Natural killer cell (primary cell): ENCODE measurements around the gene ENTPD8. TPM values are rescaled to one million over a fixed set of nuclear protein-coding genes. Genes with fewer than 3 reads are reported as not detected.

Experiments
- ATAC-seq, 3 donors: fragments of 150-1000 bp in 2 of 3; fragments of 200-7000 bp in 1 of 3; cut with Tn5 transposase; 1 replicate in 1 of 3; 2 replicates in 2 of 3; pipeline ENCODE4 v1.10.0; 2021; ENCODE audit warnings: mild to moderate bottlenecking in 2 of 3, moderate library complexity in 2 of 3
- DNase-seq, 2 donors: peaks; one replicate each; pipeline versions ENCODE4 v3.0.0 to v3.0.0-alpha.2; 2013 to 2021; ENCODE audit warnings: mixed read lengths in 1 of 2
- H3K27ac ChIP-seq: one replicate; pipeline ENCODE4 v1.5.1; 2013; ENCODE audit warnings: mild to moderate bottlenecking, low read length
- H3K27me3 ChIP-seq: one replicate; pipeline ENCODE4 v1.6.1; 2013; ENCODE audit warnings: low read length; ENCODE audit not compliant: control insufficient read depth, insufficient read depth
- H3K36me3 ChIP-seq: one replicate; pipeline ENCODE4 v1.6.1; 2013; ENCODE audit warnings: low read length; ENCODE audit not compliant: control insufficient read depth, insufficient read depth
- H3K4me1 ChIP-seq: one replicate; pipeline ENCODE4 v1.6.1; 2013; ENCODE audit warnings: low read length; ENCODE audit not compliant: control insufficient read depth, insufficient read depth
- H3K4me3 ChIP-seq: one replicate; pipeline ENCODE4 v1.5.1; 2013; ENCODE audit warnings: low read length
- H3K9me3 ChIP-seq: one replicate; pipeline ENCODE4 v1.6.1; 2013; ENCODE audit warnings: low read length; ENCODE audit not compliant: control insufficient read depth, insufficient read depth
- H3K27ac Mint-ChIP-seq, 2 donors: one replicate each; pipeline ENCODE4 v1.8.0; 2022; ENCODE audit warnings: mild to moderate bottlenecking in 2 of 2, mixed read lengths in 2 of 2, moderate library complexity in 1 of 2
- H3K27me3 Mint-ChIP-seq, 2 donors: one replicate each; pipeline ENCODE4 v1.8.0; 2022; ENCODE audit warnings: low read depth in 2 of 2, mixed read lengths in 2 of 2
- H3K36me3 Mint-ChIP-seq: one replicate; pipeline ENCODE4 v1.8.0; 2022; ENCODE audit warnings: mixed read lengths
- H3K4me1 Mint-ChIP-seq, 2 donors: one replicate each; pipeline ENCODE4 v1.8.0; 2022; ENCODE audit warnings: mixed read lengths in 2 of 2
- H3K4me3 Mint-ChIP-seq: one replicate; pipeline ENCODE4 v1.8.0; 2022; ENCODE audit warnings: mild to moderate bottlenecking, moderate library complexity, mixed read lengths
- H3K9me3 Mint-ChIP-seq, 2 donors: one replicate each; pipeline ENCODE4 v1.8.0; 2022; ENCODE audit warnings: mixed read lengths in 2 of 2
- CTCF ChIP-seq: fragments of 200-600 bp; IDR thresholded peaks from one replicate; pipeline ENCODE4 v1.8.0; 2022; ENCODE audit warnings: antibody characterized with exemption
- WGBS: methylation state at CpG from one replicate; pipeline ENCODE4 v1.1.7; 2013; ENCODE audit warnings: missing lambda C conversion rate; ENCODE audit not compliant: insufficient coverage; 5-methylcytosine and 5-hydroxymethylcytosine counted together
- intact Hi-C: fragments of 100-400 bp; cut with micrococcal nuclease; formaldehyde crosslinking; loops from one replicate; pipeline ENCODE4 v1.14.2; 2022
- total RNA-seq, 4 donors: library from RNA; stranded (reverse); fragments of 120-200 nt in 1 of 4; gene quantifications; one replicate each; pipeline versions ENCODE4 v1.2.3 to v1.2.4, GENCODE V29; 2013 to 2022

ENTPD8 gene
- total RNA-seq, 3 donors from 2014 or later (not counting 1 experiment from before 2014, with no cell fraction given), result not detected

GRCh38 chr9:137449931-137450538 is 8.9 kb upstream of the ENTPD8 start:
- H3K4me1 Mint-ChIP-seq, result peaks cover 11 to 54% of the 10 kb centered on the region in 2 donors
- no peak overlapping the region for H3K27ac ChIP-seq
- no peaks in the 10 kb centered on the region for H3K36me3 ChIP-seq
- no peaks in the 10 kb centered on the region for H3K9me3 ChIP-seq
- ATAC-seq (no peak), DNase-seq (peak in 1 of 2 donors; percentile 83)
- H3K36me3 Mint-ChIP-seq, result no peaks in the 10 kb centered on the region
- WGBS, result 50% methylated on average over 17 of the region's 18 CpGs
- peaks cover 0 to 3% of the 10 kb centered on the region in 2 donors for H3K27me3 Mint-ChIP-seq
- intact Hi-C loops, result no loop called here
- H3K4me1 ChIP-seq, result peaks cover 73% of the 10 kb centered on the region
- H3K4me3 ChIP-seq, result no peak overlapping the region
- H3K27me3 ChIP-seq, result no peaks in the 10 kb centered on the region
- no peaks in the 10 kb centered on the region for H3K9me3 Mint-ChIP-seq
- peak overlapping the region in 1 of 2 donors; percentile 73 for H3K27ac Mint-ChIP-seq
- no peak for TF ChIP-seq CTCF
- peak overlapping the region; percentile 28 for H3K4me3 Mint-ChIP-seq

- Histone ChIP-seq H3K9me3 (no peaks in the 10 kb centered on the region), H3K4me1 (peaks cover 67% of the 10 kb centered on the region), H3K27me3 (no peaks in the 10 kb centered on the region), H3K36me3 (no peaks in the 10 kb centered on the region), H3K4me3 (no peak overlapping the region), H3K27ac (no peak overlapping the region)
- Mint-ChIP-seq H3K4me3 (peak overlapping the region; percentile 28), H3K36me3 (no peaks in the 10 kb centered on the region), H3K9me3 (no peaks in the 10 kb centered on the region), H3K27ac (peak overlapping the region in 1 of 2 donors; percentile 33), H3K4me1 (peaks cover 15 to 51% of the 10 kb centered on the region in 2 donors), H3K27me3 (peaks cover 0 to 3% of the 10 kb centered on the region in 2 donors)
- DNase-seq, result peak in 1 of 2 donors; percentile 44
- no peak for ATAC-seq
- no peak for TF ChIP-seq CTCF
- WGBS, result 93% methylated on average over 36 of the region's 36 CpGs
- intact Hi-C loops, result no loop called here
Measured at GRCh38 chr9:137449081-137449844, 8.1 kb upstream of the ENTPD8 start.

GRCh38 chr9:137448602-137448962 is 7.4 kb upstream of the ENTPD8 start:
- no peak overlapping the region for H3K27ac Mint-ChIP-seq
- H3K9me3 Mint-ChIP-seq, result no peaks in the 10 kb centered on the region
- no peak for TF ChIP-seq CTCF
- no peak overlapping the region for H3K27ac ChIP-seq
- no peaks in the 10 kb centered on the region for H3K9me3 ChIP-seq
- H3K4me3 Mint-ChIP-seq, result no peak overlapping the region
- intact Hi-C loops, result no loop called here
- 95% methylated on average over 16 of the region's 16 CpGs for WGBS
- peaks cover 0 to 5% of the 10 kb centered on the region in 2 donors for H3K27me3 Mint-ChIP-seq
- H3K36me3 Mint-ChIP-seq, result no peaks in the 10 kb centered on the region
- peaks cover 62% of the 10 kb centered on the region for H3K4me1 ChIP-seq
- no peaks in the 10 kb centered on the region for H3K36me3 ChIP-seq
- H3K4me1 Mint-ChIP-seq, result peaks cover 15 to 48% of the 10 kb centered on the region in 2 donors
- ATAC-seq, result no peak
- H3K4me3 ChIP-seq, result no peak overlapping the region
- no peaks in the 10 kb centered on the region for H3K27me3 ChIP-seq
- no peak for DNase-seq
